ENCODE results near the gene ULK3.

The ULK3 gene

GRCh38 chr15:74840851-74841775 is 1.8 kb downstream of the ULK3 start:
- DNase-seq (ENCODE audit: low spot score), result no peak

GRCh38 chr15:74839526-74840395 is 3.2 kb downstream of the ULK3 start:
- no peak for DNase-seq (ENCODE audit: low spot score)

DNA sequence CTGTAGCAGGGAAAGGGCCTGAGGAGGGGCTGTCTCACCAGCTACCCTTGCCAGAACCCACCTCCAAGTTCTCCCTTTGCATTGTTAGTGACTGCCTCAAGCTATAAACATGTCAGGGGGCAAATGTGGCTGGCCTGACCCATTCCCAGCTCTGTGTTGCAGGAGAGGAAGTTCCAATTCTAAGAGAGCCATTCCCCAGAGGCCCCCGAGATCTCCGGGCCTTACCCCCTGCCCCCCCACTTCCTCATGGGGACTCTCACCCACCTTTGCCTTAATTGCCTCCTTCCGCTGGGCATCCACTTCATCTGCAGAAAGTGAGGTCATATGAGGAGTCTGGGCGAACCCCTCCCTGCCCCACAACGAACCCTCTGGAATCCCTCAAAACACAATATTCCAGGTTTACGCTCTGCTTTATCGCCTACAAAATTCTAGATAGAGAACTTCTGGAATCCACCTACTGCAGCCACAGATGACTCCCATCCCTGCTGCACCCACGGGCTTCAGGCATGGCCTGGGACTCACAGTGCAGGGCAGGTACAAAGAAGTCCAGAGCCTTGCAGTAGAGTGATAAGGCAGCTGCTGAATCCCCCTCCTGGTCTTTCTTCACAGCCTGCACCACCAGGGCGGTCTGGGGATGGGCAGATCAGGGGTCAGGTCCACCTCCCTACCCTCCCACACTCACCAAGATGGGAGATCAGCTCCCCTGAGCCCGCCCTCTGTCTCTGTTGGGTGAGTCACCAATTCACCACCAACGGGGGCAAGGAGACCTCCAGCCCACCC is 4.0 kb downstream of the ULK3 start:
- DNase-seq (ENCODE audit: low spot score), result no peak

GRCh38 chr15:74838137-74838516 is 4.8 kb downstream of the ULK3 start:
- no peak for DNase-seq (ENCODE audit: low spot score)

GRCh38 chr15:74837482-74838136 is 5.3 kb downstream of the ULK3 start:
- DNase-seq (ENCODE audit: low spot score), result no peak

GRCh38 chr15:74836846-74837245 is 6.1 kb downstream of the ULK3 start:
- DNase-seq (ENCODE audit: low spot score), result no peak

GRCh38 chr15:74835312-74835823 is 7.6 kb downstream of the ULK3 start:
- no peak for DNase-seq (ENCODE audit: low spot score)

DNA sequence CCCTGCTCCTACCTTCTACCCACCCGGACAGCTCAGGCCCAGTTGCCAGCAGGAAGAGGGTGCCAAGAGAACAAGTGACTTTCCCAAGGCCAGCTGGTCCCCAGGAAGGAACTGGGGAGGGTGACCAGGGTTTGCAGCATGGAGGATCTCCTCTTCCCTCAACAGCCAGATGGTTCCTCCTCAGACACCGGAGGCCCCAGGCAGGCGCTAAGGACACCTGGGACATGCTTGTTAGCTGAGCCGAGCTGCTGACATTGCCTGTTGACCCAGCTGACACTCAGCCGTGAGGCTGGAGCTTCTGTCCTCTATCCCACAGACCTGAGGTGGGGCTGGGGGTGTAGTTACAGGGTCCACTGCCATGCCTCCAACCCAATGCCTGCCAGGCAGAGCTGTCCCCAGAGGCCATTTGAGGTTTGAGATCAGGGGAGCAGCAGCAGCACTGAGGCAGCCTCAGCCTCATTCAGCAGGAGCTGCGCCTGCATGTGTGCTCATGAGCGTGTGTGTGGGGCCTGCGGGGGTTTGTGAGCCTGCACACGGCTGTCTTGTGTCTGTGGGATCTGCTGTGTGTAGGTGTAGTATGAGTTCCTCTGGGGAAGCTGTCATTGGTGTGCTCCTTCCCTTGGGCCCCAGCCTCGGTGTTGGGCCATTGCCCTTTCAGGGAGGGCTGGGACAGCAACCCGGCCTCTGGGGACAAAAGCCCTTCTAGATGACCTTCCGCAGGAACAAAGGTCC is 9.4 kb downstream of the ULK3 start:
- no peak for DNase-seq (ENCODE audit: low spot score)

- no peak for DNase-seq (ENCODE audit: low spot score)
These were observed 10.1 kb downstream of the ULK3 start for GRCh38 chr15:74832826-74833225.

DNA sequence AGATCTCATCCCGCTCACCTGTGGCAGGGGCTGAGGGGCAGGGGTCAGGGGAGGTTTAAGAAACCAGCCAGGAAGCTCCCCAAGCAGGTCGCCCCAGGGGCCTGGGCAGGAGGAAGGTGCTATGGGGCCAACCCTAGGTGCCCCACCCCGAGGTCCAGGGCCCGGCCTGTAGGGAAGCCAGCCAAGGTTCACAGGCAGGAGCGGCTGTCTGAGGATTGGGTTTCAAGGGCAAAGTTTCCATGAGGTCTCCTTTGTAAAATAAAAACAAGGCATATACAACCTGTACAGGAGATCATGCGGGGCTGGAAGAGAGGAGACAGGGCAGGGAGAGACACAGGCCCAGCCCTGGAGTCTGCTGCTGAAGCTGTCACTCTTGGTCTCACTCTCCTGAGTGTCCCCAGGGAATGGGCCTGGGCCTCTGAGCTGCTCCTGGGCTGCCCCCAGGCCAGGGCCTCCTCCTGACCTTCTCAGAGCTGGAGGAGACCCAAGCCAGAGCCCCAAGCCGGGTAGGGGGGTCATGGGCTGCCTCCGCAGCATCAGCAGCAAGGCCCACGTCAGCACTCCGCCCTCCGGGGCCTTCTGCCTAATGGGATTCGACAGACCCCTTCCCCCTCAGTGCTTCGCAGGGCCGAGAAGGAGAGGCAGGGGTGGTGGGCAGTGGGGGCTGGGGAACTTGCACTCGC is 11.0 kb downstream of the ULK3 start:
- DNase-seq (ENCODE audit: low spot score), result no peak

DNA sequence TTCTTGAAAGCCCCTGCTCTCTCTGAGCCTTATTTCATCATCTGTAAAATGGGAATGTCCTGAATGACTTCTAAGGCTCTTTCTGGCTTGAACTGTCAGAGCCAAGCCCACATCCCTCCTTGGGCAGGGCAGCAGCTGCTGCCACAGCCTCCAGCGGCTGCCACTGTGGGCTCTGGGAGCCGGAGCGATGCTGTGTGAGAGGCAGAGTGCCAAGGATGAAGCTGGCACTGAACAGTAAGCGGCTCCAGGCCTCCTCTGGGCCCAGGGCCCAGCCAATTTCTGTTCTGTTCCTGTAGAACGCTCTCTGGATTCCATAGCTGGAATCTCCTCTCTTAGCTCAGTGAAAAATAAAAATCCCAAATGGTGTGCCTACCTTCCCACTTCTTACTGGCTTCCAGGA is 12.1 kb downstream of the ULK3 start:
- DNase-seq (ENCODE audit: low spot score), result no peak

- no peak for DNase-seq (ENCODE audit: low spot score)
These were observed 13.0 kb downstream of the ULK3 start for GRCh38 chr15:74829991-74830390.

GRCh38 chr15:74829486-74829885 is 13.5 kb downstream of the ULK3 start:
- no peak for DNase-seq (ENCODE audit: low spot score)

DNA sequence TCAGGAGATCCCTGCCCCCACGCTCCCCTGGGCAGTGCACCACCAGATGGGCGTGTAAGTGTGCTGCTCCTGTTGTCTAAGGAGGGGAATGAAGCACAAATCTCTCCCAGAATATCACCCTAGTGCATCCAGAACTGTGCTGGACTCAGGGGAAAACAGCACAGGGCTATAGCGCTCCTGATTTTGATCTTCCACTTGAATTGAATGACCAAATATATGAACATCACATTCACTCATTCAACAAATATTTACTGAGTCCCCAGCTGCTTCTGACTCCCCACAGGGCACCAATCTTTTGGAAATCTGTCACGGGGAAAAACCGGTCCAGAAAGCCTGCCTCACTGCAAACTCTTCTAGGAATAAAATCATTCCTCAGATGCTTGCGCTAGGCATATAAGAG is 14.1 kb downstream of the ULK3 start:
- no peak for DNase-seq (ENCODE audit: low spot score)

DNA sequence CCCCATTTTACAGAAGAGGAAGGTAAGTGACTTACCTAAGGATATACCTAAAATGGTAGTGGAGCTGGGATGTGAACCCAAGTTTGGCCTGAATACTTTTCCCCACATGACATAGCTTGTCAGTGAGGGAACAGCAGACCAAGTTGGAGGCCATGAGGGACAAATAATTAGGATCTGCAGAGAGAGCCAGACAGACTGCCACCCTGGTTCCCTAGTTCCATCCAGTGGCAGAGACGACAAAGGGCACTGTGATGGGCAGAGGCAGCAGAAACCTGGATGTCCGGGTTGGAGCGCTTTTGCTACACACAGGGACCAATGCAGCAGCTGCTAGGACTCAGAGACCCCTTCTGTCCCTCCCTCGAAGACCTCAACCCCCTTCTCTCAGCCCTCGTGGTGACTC is 15.3 kb downstream of the ULK3 start:
- no peak for DNase-seq (ENCODE audit: low spot score)

GRCh38 chr15:74826921-74827320 is 16.0 kb downstream of the ULK3 start:
- no peak for DNase-seq (ENCODE audit: low spot score)

DNA sequence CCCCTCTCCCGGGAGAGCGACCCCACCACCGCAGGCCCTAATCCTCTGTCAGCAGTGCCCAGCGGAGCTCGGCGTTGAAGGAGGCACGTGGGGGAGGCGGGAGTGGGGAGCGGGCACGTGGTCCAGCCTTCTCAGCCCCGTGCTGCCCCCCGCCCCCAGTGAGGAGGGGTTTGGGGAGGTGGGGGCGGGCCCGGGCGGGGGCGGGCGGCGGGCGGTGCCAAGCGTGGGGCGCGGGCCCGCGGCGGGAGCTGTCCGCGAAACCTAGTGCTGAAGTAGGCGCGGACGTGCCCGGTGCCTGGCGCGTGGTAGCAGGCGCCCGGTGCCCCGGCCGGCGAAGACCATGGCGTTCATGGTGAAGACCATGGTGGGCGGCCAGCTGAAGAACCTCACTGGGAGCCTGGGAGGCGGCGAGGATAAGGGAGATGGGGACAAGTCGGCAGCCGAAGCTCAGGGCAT is 16.6 kb downstream of the ULK3 start, which contains the start of gene CPLX3:
CPLX3 (plus strand) TSS at position 264 of the 456 bp plus-strand sequence; CDS start at position 341, 77 bp downstream.
- DNase-seq (ENCODE audit: low spot score), result no peak

- DNase-seq (ENCODE audit: low spot score), result no peak
These were observed 17.1 kb downstream of the ULK3 start for GRCh38 chr15:74825866-74826265.

GRCh38 chr15:74824976-74825375 is 18.0 kb downstream of the ULK3 start:
- no peak for DNase-seq (ENCODE audit: low spot score)

- DNase-seq (ENCODE audit: low spot score), result no peak
These were observed 19.6 kb downstream of the ULK3 start for GRCh38 chr15:74823324-74823723.
